HG02970 (cell line): ENCODE measurements around the gene HOXA7.

Source experiments
- ATAC-seq: cut with Tn5 transposase; IDR thresholded peaks from one replicate; pipeline ENCODE4 v1.9.1; 2021; ENCODE audit warnings: mild to moderate bottlenecking, moderate library complexity, moderate number of reproducible peaks; ENCODE audit not compliant: unreplicated experiment, low FRiP score

HOXA7 gene

GRCh38 chr7:27156508-27156898 lies at the start of gene HOXA7:
TSS of gene HOXA7 (minus strand) at chr7:27156675. CDS start at chr7:27156545, 130 bp downstream.
- no peak for ATAC-seq

GRCh38 chr7:27205325-27206280 lies 49.1 kb upstream of the HOXA7 start:
- ATAC-seq = no peak

GRCh38 chr7:27204851-27205322 lies 48.4 kb upstream of the HOXA7 start:
- no peak for ATAC-seq

- no peak for ATAC-seq
Measured at GRCh38 chr7:27203964-27204594, 47.6 kb upstream of the HOXA7 start.

- ATAC-seq = no peak
Measured at GRCh38 chr7:27203365-27203953, 47.0 kb upstream of the HOXA7 start.

GRCh38 chr7:27202862-27203134 lies 46.3 kb upstream of the HOXA7 start:
- no peak for ATAC-seq

- no peak for ATAC-seq
Measured at GRCh38 chr7:27202018-27202861, 45.8 kb upstream of the HOXA7 start.

- ATAC-seq = no peak
Measured at GRCh38 chr7:27201580-27202017, 45.1 kb upstream of the HOXA7 start.

GRCh38 chr7:27200761-27201579 lies 44.5 kb upstream of the HOXA7 start:
- ATAC-seq = no peak

GRCh38 chr7:27199849-27200760 lies 43.6 kb upstream of the HOXA7 start, which contains the start of gene HOXA13:
TSS of gene HOXA13 (minus strand) at chr7:27200091. CDS start at chr7:27200077, 14 bp downstream.
- no peak for ATAC-seq

- no peak for ATAC-seq
Measured at GRCh38 chr7:27198871-27199801, 42.7 kb upstream of the HOXA7 start.

GRCh38 chr7:27198138-27198841 lies 41.8 kb upstream of the HOXA7 start:
- ATAC-seq = no peak

GRCh38 chr7:27197137-27198042 lies 40.9 kb upstream of the HOXA7 start:
- ATAC-seq = no peak

GRCh38 chr7:27196287-27196767 lies 39.9 kb upstream of the HOXA7 start:
- no peak for ATAC-seq

GRCh38 chr7:27194686-27195379 lies 38.4 kb upstream of the HOXA7 start:
- ATAC-seq = no peak
